ENCODE results near the gene TRIM61. TPM values are rescaled to one million over a fixed set of nuclear protein-coding genes. Genes with fewer than 3 reads are reported as not detected.

The TRIM61 gene
- total and polyA plus RNA-seq, 9 of the 15 experiments (the other 6 are each of a cell fraction or from before 2014, with no cell fraction given) = 0.07 to 0.92 (median 0.42) TPM

DNA sequence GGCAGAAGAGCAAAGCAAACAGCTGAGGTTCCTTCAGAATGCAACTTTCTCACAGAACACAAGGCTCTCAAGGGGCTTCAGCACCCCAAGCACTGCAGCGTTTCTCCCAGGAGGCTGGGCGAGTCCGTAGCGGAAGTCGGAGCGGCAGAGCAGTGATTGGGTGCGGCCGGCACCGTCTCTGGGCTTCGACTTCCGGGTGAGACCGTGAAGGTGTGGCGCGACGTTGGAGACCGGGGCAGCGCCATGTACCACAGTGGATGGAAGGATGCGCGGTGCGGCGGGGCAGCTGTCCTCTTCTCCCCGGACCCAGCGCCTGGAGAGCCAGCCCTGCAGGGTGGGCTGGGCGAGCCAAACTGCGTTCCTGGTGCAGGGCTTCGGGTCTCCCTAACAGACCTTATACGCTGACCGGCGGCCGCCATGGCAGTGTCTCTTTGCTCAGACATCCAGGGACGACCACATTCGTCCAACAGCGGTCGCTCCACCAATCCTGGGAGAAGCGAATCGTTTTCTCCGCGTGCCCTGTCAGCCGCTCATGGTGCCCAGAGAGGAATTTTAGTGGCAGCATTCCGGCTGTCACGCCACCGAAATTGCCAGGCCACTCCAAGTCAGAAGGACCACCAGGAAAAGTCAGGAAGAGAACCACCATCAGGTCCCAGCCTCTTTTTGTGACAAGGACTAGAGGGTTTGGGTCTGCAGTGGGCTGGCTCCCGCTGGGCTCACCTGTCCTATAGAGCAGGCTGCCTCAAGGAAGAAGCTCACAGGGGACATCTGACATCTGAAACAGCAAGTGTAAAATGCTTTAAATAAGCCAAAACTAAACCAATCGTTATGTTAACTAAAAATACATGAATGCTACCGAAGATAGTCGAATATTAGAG lies 20.5 kb downstream of the TRIM61 start (continued):
- TF ChIP-seq PTTG1 (tag; IDR thresholded peaks at IDR 0.05; ENCODE audit: low read depth) (no peak), BMI1 (IDR thresholded peaks at IDR 0.05; ENCODE audit: low read length) (no peak), NR2C1 (IDR thresholded peaks at IDR 0.05) (peak; percentile 89), NR2C1 (tag; IDR thresholded peaks at IDR 0.05) (peak; percentile 90), MCM3 (IDR thresholded peaks at IDR 0.05) (no peak), NONO (IDR thresholded peaks at IDR 0.05; ENCODE audit: low read depth in 2 of 2, low read length in 1 of 2) (no peak), ZFX (CRISPR knock-in tag; IDR thresholded peaks at IDR 0.05) (no peak), ELF1 (tag; IDR thresholded peaks at IDR 0.05) (peak; percentile 80), TCFL5 (CRISPR knock-in tag; conservative IDR thresholded peaks at IDR 0.05) (no peak), SMARCC2 (IDR thresholded peaks at IDR 0.05; ENCODE audit: low read depth) (no peak), HNRNPLL (IDR thresholded peaks at IDR 0.05; ENCODE audit: low read depth, low read length, poor library complexity, severe bottlenecking) (no peak)
- TF ChIP-seq, protein P1, sequence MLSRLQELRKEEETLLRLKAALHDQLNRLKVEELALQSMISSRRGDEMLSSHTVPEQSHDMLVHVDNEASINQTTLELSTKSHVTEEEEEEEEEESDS (CRISPR knock-in tag; IDR thresholded peaks at IDR 0.05) = no peak
- TF ChIP-seq, protein P2, sequence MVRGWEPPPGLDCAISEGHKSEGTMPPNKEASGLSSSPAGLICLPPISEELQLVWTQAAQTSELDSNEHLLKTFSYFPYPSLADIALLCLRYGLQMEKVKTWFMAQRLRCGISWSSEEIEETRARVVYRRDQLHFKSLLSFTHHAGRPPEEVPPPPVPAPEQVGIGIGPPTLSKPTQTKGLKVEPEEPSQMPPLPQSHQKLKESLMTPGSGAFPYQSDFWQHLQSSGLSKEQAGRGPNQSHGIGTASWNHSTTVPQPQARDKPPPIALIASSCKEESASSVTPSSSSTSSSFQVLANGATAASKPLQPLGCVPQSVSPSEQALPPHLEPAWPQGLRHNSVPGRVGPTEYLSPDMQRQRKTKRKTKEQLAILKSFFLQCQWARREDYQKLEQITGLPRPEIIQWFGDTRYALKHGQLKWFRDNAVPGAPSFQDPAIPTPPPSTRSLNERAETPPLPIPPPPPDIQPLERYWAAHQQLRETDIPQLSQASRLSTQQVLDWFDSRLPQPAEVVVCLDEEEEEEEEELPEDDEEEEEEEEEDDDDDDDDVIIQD (CRISPR knock-in tag; IDR thresholded peaks at IDR 0.05) = no peak
- TF ChIP-seq, protein P3, sequence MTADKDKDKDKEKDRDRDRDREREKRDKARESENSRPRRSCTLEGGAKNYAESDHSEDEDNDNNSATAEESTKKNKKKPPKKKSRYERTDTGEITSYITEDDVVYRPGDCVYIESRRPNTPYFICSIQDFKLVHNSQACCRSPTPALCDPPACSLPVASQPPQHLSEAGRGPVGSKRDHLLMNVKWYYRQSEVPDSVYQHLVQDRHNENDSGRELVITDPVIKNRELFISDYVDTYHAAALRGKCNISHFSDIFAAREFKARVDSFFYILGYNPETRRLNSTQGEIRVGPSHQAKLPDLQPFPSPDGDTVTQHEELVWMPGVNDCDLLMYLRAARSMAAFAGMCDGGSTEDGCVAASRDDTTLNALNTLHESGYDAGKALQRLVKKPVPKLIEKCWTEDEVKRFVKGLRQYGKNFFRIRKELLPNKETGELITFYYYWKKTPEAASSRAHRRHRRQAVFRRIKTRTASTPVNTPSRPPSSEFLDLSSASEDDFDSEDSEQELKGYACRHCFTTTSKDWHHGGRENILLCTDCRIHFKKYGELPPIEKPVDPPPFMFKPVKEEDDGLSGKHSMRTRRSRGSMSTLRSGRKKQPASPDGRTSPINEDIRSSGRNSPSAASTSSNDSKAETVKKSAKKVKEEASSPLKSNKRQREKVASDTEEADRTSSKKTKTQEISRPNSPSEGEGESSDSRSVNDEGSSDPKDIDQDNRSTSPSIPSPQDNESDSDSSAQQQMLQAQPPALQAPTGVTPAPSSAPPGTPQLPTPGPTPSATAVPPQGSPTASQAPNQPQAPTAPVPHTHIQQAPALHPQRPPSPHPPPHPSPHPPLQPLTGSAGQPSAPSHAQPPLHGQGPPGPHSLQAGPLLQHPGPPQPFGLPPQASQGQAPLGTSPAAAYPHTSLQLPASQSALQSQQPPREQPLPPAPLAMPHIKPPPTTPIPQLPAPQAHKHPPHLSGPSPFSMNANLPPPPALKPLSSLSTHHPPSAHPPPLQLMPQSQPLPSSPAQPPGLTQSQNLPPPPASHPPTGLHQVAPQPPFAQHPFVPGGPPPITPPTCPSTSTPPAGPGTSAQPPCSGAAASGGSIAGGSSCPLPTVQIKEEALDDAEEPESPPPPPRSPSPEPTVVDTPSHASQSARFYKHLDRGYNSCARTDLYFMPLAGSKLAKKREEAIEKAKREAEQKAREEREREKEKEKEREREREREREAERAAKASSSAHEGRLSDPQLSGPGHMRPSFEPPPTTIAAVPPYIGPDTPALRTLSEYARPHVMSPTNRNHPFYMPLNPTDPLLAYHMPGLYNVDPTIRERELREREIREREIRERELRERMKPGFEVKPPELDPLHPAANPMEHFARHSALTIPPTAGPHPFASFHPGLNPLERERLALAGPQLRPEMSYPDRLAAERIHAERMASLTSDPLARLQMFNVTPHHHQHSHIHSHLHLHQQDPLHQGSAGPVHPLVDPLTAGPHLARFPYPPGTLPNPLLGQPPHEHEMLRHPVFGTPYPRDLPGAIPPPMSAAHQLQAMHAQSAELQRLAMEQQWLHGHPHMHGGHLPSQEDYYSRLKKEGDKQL (CRISPR knock-in tag; IDR thresholded peaks at IDR 0.05; ENCODE audit: borderline replicate concordance) = no peak
- TF ChIP-seq, protein P4, sequence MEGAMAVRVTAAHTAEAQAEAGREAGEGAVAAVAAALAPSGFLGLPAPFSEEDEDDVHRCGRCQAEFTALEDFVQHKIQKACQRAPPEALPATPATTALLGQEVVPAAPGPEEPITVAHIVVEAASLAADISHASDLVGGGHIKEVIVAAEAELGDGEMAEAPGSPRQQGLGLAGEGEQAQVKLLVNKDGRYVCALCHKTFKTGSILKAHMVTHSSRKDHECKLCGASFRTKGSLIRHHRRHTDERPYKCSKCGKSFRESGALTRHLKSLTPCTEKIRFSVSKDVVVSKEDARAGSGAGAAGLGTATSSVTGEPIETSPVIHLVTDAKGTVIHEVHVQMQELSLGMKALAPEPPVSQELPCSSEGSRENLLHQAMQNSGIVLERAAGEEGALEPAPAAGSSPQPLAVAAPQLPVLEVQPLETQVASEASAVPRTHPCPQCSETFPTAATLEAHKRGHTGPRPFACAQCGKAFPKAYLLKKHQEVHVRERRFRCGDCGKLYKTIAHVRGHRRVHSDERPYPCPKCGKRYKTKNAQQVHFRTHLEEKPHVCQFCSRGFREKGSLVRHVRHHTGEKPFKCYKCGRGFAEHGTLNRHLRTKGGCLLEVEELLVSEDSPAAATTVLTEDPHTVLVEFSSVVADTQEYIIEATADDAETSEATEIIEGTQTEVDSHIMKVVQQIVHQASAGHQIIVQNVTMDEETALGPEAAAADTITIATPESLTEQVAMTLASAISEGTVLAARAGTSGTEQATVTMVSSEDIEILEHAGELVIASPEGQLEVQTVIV (CRISPR knock-in tag; IDR thresholded peaks at IDR 0.05; ENCODE audit: borderline replicate concordance) = no peak
- TF ChIP-seq, protein P5, sequence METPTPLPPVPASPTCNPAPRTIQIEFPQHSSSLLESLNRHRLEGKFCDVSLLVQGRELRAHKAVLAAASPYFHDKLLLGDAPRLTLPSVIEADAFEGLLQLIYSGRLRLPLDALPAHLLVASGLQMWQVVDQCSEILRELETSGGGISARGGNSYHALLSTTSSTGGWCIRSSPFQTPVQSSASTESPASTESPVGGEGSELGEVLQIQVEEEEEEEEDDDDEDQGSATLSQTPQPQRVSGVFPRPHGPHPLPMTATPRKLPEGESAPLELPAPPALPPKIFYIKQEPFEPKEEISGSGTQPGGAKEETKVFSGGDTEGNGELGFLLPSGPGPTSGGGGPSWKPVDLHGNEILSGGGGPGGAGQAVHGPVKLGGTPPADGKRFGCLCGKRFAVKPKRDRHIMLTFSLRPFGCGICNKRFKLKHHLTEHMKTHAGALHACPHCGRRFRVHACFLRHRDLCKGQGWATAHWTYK (CRISPR knock-in tag; IDR thresholded peaks at IDR 0.05) = 0 out of 2 replicates have a peak, but pooled peaks have one; percentile 18

Measured in K562 (cell line).